G401 (cell line): ENCODE results near the gene ZC3HAV1L. TPM values are rescaled to one million over a fixed set of nuclear protein-coding genes. Genes with fewer than 3 reads are reported as not detected.
"Not testable (repeated sequence)": the region's sequence is repeated elsewhere in the genome, so short reads cannot be mapped to it uniquely, and the experiment has no call there.

Source experiments
- DNase-seq: peaks from one replicate; pipeline ENCODE4 v3.0.0-alpha.2; 2015; ENCODE audit warnings: low spot score
- in situ Hi-C: cut with HindIII; loops from 2 replicates; pipeline ENCODE4 v1.10.0; 2016; ENCODE audit warnings: low sequenced_read_pairs, mixed read lengths
- total RNA-seq: library from RNA; depleted of rRNA; stranded (reverse); fragments of >200 nt; shearing (Covaris generic); gene quantifications from 2 replicates; pipeline ENCODE4 v1.2.3, GENCODE V29; 2014

Gene ZC3HAV1L
- total RNA-seq, 1 experiment from 2014 or later, result 22.3 TPM

- DNase-seq, result no peak
- in situ Hi-C loops, result no loop called here
These were observed 9.3 kb downstream of the ZC3HAV1L start for GRCh38 chr7:139026551-139026950.

GRCh38 chr7:139025861-139026260, 10.0 kb downstream of the ZC3HAV1L start:
- DNase-seq, in situ Hi-C loops: not testable (repeated sequence)

- no peak for DNase-seq
- in situ Hi-C loops, result no loop called here
These were observed 12.8 kb downstream of the ZC3HAV1L start for GRCh38 chr7:139023076-139023475.

GRCh38 chr7:139022286-139022685, 13.6 kb downstream of the ZC3HAV1L start:
- DNase-seq, result no peak
- in situ Hi-C loops, result no loop called here

GRCh38 chr7:139018910-139019309, 16.9 kb downstream of the ZC3HAV1L start:
- in situ Hi-C loops, result no loop called here
- no peak for DNase-seq

- in situ Hi-C loops, result no loop called here
- DNase-seq, result peak; percentile 47
These were observed 18.8 kb downstream of the ZC3HAV1L start for GRCh38 chr7:139016931-139017511.

- no peak for DNase-seq
- in situ Hi-C loops, result no loop called here
These were observed 24.5 kb downstream of the ZC3HAV1L start for GRCh38 chr7:139011373-139011772.

GRCh38 chr7:139004321-139005090, 31.3 kb downstream of the ZC3HAV1L start:
- in situ Hi-C loops, result no loop called here
- no peak for DNase-seq

- DNase-seq, result no peak
- in situ Hi-C loops, result no loop called here
These were observed 36.4 kb downstream of the ZC3HAV1L start for GRCh38 chr7:138999414-138999813.

- in situ Hi-C loops, result no loop called here
- no peak for DNase-seq
These were observed 43.8 kb downstream of the ZC3HAV1L start for GRCh38 chr7:138992052-138992531.

- in situ Hi-C loops, result no loop called here
These were observed 48.2 kb downstream of the ZC3HAV1L start for GRCh38 chr7:138987686-138988085.

GRCh38 chr7:138982204-138982623, 53.6 kb downstream of the ZC3HAV1L start:
- in situ Hi-C loops, result no loop called here
- no peak for DNase-seq

More at GRCh38 chr7:138987686-138988085, 48.2 kb downstream of the ZC3HAV1L start:
- no peak for DNase-seq

GRCh38 chr7:138981332-138982203, 54.3 kb downstream of the ZC3HAV1L start, which contains the start of gene KIAA1549:
KIAA1549 (minus strand) TSS chr7:138981389; CDS start chr7:138981269, 120 bp downstream.
- in situ Hi-C loops, result no loop called here
- DNase-seq, result no peak

GRCh38 chr7:138980563-138981291, 55.1 kb downstream of the ZC3HAV1L start:
- no peak for DNase-seq
- in situ Hi-C loops, result no loop called here

- in situ Hi-C loops, result no loop called here
- no peak for DNase-seq
These were observed 55.8 kb downstream of the ZC3HAV1L start for GRCh38 chr7:138979988-138980562.

- in situ Hi-C loops, result no loop called here
- no peak for DNase-seq
These were observed 56.4 kb downstream of the ZC3HAV1L start for GRCh38 chr7:138979226-138979979.

- no peak for DNase-seq
These were observed 57.2 kb downstream of the ZC3HAV1L start for GRCh38 chr7:138978541-138979184.

More at GRCh38 chr7:138978541-138979184, 57.2 kb downstream of the ZC3HAV1L start:
- in situ Hi-C loops, result no loop called here
